IPS DF 4.7 (cell line): ENCODE results near the gene PRTN3.

Experiments
- DNase-seq: peaks from one replicate; pipeline ENCODE4 v3.0.0-alpha.2; 2013; ENCODE audit warnings: low spot score; ENCODE audit errors: extremely low read depth

The PRTN3 gene, protein sequence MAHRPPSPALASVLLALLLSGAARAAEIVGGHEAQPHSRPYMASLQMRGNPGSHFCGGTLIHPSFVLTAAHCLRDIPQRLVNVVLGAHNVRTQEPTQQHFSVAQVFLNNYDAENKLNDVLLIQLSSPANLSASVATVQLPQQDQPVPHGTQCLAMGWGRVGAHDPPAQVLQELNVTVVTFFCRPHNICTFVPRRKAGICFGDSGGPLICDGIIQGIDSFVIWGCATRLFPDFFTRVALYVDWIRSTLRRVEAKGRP

DNA sequence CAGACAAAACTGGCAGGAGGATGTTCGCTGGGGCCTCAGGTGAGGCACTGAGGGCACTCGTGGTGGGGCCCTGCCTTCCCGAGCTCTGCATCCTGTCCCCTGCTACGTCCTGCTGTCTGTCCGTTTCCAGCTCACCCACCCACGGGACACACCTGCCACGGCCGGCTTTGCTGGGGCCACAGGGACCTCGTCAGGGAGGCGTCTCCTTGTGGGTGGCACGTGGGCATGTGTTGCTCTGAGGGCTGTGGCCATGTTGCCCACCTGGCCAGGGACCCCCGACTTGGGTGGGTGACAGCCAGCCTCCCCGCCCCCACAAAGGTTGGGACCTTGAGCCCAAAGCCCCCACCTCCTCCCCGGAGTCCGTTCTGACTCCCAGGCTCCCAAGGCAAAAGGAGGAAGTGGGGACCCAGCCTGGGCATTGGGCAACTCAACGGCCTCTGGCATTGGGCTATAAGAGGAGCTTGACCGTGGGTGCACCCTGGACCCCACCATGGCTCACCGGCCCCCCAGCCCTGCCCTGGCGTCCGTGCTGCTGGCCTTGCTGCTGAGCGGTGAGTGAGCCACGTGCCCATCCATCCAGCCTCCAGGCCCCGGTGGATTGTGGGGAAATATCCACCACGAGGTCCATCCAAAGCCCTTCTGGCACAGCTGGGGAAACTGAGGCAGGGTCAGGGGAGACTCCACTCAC, at the start of gene PRTN3:
Gene PRTN3, plus strand, starts transcription at position 481 of the 688 bp plus-strand sequence. Its CDS starts 10 bp downstream, at position 491.
- no peak for DNase-seq

DNA sequence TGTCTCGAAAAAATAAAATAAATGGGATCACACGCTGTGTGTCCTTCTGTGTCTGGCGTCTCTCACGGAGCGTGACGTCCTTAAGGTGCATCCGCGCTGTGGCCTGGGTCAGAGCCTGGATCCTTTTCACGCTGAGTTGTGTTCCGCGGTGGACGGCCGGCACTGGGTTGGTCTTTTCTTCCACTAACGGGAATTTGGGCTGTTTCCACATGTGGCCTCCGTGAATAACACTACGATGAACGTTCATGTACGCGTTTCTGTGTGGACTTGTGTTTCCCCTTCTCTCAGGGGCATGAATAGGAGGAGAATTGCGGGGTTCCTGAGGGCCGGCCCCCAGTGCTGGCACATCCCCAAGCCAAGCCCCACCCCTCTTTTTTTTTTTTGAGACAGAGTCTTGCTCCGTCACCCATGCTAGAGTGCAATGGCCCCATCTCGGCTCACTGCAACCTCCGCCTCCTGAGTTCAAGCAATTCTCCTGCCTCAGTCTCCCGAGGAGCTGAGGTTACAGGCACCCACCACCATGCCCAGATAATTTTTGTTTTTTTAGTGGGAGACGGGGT, 49.7 kb upstream of the PRTN3 start:
- DNase-seq, result no peak

DNA sequence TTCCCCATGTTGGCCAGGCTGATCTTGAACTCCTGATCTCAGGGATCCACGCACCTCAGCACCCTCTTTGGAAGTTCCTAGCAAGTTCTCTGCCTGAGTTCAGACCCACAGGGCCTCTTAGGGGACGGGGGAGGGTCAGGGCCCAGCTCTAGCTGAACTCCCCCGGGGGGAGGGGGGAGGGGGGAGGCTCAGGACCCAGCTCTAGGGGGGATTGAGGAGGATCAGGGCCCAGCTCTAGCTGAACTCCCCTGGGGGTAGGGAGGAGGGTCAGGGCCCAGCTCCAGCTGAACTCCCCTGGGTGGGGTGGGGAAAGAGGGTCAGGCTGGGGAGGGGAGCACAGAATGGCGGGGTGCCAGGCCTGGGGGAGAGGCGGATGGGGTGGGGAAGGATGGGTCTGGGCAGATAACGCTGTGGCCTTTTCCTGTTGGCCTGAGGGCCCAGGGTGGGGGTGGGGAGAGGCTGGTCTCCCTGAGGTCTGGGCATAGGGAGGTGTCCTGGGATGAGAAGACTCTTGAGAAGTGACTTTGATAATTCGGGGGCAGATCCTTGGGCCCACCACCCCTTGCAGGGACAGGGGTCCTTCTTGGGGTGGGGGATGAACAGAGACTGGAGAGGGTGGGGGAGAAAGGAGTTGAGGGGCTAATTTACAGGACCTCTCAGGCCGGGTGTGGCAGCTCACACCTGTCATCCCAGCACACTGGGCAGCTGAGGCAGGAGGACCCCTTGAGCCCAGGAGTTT, 49.1 kb upstream of the PRTN3 start:
- DNase-seq, result no peak

DNA sequence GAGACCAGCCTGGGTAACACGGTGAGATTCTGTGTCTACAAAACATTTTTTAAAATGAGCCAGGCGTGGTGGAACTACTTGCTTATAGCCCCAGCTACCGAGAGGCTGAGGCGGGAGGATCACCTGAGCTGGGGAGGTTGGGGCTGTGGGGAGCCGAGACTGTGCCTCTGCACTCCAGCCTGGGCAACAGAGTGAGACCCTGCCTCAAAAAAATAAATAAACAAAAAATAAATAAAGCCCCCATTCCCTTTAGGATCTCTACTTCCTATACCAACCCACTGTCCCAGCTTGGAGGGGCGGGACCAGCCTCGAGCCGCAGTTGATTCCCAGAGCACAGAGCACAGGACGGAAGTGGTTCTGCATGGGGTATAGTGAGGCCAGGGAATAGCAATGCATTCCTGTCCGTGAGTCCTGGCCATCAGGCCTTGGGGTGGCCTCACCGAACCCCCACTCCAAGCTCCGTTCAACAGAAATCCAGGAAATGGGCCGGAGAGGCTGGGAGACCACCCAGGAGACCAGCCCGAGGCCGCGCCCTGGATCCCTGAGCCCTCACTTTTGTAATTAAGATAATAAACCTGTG, 48.4 kb upstream of the PRTN3 start:
- DNase-seq, result no peak

DNA sequence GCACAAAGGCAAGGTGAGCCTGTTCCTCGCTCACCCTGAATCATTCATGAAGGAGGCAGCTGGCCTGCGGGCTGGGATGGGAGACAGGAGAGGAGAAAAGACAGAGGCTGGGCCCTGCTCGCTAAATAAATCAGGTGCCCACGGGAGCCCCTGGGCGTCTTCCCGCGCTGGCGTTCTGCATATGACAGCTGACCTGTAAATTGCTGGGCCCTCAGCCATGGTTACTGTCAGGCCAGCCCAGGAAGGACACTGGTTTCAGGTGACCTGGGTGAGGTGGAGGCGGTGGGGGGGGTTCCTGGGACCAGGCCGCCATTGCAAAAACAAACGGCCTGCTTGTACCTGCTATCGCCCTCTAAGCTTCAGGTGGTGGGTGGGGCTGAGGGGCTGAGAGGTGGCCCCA, 47.0 kb upstream of the PRTN3 start:
- DNase-seq, result no peak

DNA sequence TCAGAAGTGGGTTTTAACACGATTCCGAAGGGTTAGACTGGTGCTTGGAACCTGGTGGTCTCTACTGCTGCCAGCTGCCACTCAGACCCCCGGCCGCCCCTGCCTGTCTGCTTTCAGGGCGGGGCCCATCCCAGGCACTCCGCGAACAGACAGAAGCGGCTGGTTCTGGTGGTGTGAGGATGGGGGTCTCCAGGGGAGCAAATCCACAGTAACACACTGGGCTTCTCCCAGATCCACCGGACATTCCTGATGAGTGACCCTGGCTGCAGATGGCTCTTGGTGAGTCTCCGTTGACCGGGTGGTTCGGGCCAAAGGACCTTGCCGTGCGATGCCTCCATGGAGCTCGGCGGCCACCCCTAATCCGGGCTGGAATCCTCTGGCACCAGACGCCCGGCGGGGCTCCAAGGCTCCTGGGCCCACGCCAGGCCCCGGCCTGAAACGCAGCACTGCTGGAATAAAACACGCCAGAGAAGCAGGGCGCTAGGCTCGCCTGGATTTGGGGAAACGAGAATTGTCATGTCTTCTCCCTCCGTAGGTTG, 45.7 kb upstream of the PRTN3 start:
- DNase-seq, result no peak

DNA sequence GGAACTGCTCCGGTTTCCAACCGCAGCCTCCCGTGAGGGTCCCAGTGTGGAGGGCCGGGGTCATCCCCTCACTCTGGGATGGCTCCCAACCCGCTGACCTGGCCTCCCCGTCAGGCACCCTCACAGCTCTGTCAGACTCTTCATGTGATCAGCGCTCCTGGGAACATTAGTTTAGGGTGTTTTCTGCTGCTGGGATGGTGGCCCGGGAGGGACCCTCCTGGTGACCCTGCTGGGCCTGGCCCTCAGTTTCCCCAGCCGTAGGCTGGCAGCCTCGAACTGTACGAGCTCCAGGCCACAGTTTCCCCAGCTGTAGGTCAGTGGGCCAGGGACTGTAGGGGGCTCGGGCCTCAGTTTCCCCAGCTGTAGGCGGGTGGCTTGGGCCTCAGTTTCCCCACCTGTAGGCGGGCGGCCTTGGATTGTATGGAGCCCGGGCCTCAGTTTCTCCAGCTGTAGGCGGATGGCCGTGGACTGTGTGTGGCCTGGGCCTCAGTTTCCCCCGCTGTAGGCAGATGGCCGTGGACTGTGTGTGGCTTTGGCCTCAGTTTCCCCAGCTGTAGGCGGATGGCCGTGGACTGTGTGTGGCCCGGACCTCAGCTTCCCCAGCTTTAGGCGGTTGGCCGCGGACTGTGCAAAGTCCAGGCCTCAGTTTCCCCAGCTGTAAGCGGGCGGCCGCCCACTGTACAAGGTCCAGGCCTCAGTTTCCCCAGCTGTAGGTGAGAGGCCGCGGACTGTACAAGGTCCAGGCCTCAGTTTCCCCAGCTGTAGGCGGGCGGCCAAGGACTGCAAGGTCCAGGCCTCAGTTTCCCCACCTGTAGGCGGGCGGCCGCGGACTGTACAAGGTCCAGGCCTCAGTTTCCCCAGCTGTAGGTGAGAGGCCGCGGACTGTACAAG, 44.9 kb upstream of the PRTN3 start:
- no peak for DNase-seq

DNA sequence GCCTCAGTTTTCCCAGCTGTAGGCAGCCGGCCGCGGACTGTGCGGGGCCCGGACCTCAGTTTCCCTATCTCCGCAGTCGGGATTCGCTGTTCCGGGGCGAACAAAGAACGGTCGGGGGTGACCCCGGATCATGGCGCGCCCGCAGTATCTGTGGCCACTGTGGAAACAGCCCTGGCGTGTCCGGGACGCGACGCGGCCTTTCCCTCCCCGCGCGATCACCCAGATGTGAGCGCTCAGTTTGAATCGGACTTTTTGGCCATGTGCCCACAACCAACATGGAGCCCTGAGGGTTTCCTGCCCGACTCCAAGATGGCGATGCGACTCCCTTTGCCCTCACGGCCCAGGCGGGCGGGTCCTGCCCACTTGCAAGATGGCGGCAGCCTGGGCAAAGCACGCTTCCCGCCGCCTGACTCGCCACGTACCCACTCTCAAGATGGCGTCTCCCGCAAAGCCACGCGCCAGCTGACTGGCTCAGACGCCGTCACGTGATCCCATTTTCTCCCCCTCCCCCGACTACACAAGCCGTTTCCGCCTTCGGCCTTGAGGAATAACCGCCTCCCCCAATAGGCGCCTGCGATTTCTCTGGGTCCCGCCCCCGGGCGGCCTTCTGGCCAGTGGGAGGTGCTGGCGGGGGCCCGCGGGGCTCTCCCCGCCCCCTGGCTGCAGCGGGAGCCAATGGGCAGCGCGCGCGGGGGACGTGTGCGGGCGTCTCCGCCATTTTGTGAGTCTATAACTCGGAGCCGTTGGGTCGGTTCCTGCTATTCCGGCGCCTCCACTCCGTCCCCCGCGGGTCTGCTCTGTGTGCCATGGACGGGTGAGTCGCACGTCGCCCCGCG, 43.9 kb upstream of the PRTN3 start, which contains the start of gene PTBP1:
Gene PTBP1, plus strand, starts transcription at position 761 of the 836 bp plus-strand sequence. Its CDS starts 46 bp downstream, at position 807.
- DNase-seq, result peak; percentile 99

DNA sequence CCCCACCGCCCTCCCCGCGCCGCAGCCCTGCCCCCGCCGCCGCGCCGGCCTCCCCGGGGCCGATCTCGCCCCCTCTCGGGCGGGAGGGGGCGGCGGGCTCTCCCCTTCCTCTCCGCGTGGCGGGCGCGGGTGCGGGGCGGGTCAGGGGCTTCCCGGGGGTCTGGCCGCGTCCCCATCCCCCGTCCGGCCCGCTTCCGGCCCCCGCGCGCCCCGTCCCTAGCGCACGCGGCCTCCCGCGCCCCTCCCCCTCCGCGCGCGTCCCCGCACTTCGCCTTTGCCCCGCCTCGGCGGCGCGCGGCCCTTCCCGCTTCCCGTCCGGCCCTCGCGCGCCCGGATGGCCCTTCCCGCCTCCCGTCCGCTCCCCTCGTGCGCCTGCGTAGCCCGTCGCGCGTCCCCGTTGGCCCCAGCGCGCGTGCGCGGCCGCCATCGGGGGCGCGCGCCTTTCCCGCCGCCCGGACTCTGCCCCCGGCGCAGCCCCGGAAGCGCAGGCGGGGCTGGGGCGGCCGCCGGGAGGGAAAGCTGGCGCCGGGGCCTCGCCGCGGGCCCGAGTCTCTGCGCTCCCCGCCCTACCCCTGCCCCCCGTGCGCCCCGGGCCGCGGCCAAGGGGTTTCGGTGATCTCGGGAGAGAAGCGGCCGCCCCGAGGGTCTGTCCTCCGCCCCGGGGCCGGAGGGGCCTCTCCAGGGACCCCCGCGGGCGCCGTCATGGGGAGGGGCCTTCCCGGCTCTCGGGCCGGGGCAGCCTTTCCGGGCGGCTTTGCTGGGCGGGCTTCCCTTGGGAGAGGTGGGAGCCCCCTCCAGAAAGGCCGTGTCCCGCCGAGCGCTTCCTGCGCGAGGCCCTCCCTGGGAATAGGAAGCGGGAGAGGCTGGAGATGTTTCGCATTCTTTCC, 43.0 kb upstream of the PRTN3 start:
- no peak for DNase-seq

DNA sequence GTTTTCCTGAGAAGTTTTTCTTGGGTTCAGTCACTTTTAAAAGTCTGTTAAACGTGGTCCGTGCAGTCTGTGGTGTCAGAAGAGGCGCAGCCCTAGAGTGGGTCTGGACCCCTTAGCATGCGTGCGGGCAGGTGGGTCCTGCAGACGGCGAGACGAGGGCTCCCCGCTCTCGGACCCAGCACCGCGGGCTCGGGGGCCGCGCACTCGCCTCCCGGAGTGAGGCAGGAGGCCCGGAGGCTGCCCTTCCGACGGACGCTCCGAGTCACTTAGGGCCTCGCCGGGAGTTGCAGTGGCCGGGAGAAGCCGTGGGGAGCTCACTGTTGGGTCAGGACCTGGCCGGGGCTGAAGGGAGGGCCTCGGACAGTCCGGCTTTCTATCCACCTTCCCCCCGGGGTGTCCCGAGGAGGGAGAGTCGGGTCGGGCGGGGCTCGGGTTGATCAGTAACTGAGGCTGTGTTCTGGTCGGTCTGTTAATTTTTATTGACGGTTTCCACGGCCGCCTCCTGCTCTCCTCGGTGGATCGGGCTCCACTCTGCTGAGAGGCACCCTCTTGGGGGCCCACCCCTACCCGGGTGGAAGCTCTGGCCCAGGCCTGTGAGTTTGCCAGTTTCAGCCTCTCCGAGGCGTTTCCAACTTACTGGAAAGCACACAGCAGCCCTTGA, 42.3 kb upstream of the PRTN3 start:
- DNase-seq, result no peak

DNA sequence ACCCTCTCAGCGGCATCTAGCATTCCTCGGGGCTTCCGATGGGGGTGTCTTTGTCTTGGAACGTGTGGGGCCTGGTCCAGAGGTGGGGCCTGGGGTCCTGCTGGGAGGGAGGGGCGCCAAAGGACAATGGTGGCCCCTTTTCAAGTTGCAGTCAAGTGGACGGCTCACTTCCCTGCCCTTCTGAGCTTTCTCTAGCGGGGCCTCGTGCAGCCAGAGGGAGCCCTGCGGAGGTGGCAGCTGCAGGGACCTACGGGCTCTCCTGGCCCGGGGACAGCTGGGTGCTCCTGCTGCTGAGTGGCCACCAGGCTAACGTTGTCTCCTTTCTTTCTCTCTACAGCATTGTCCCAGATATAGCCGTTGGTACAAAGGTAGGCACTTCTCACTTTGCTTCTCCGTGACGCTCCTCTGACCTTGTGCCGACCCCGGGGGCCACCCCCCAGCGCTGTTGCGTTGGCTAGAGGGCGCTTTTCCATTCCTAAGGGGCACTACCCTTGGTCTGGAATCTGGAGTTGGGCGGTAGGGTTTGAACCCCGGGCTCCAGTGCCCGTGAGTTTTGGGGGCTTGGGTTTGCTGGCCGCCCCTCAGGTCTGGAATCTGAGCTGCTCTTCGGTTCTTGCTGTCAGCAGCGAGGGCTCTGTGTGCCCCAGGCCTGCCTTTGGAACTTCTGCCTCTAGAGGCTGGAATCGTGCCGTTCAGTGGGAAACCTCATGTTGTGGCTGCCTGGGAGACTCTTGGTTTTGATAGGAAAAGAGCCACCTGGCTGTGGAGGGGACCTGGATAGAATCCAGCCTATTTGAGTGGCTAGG, 41.5 kb upstream of the PRTN3 start:
- DNase-seq, result no peak

DNA sequence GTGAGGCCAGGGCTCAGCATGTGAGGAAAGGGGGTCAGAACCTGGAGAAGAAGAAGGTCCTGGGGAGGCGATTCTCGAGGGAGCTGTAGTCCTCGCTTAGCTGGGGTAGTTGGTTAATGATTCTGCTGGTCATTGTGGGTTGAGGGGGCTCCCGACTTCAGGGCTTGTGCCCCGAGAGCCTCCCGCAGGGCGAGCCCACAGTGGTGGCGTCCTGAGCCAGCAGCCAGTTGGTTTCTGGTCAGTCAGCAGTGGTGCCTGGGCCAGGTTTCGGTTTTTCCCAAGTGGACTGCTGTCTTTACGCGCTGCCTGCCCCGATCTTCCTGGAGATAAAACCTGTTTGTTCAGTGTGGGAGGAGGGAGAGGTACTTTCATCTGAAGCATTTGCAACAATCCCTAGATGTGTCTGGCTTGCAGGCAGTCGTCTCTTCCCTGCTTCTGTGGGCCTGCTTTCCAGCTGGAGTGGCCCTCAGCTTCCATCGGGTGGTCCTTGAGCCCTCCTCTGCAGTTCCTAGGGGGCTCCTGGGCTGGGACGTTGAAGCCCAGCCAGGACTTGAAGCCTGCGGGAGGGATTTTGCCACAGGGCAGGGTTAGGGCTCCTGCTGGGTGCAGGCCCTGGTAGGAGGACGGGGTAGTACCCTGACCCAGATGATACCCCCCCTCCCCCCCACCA, 40.3 kb upstream of the PRTN3 start:
- DNase-seq, result no peak

DNA sequence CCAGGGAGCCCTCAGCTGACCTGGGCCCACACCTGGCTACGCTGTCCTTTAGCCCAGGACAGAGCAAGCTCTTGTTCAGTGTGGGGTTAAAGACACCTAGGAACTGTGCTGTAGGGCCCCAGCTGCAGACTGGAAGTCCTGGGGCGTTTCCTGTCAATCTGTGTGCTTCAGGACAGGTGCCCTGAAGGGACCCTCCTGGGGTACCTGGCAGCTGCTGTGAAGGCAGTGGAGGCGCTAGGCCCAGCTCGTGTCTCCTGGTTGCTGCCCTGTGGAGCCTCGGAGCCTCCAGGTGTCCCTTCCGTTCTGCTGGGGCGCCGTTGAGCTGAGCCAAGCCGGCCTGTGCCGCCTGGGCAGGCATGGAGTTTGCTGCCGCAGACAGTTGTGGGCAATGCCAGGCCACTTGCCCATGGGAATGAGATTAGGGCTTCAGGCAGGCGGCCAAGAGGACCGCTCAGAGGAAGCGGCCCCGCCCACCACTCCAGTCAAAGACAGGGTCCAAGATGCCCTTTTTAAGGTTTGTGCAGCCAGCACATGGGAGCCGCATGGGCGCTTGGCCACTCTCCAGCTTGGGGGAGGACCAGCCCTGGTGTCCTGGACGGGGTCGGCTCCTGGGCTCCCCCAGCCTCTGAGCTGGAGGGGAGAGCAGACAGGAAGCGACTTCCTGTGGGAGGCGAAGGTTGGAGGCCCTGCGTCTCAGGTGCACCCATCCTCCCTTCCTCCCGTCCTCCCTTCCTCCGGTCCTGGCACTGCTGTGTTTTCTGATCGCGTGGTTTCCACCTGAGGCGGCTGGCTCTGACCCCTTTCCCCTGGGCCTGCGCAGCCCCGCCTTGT, 39.6 kb upstream of the PRTN3 start:
- DNase-seq, result no peak

DNA sequence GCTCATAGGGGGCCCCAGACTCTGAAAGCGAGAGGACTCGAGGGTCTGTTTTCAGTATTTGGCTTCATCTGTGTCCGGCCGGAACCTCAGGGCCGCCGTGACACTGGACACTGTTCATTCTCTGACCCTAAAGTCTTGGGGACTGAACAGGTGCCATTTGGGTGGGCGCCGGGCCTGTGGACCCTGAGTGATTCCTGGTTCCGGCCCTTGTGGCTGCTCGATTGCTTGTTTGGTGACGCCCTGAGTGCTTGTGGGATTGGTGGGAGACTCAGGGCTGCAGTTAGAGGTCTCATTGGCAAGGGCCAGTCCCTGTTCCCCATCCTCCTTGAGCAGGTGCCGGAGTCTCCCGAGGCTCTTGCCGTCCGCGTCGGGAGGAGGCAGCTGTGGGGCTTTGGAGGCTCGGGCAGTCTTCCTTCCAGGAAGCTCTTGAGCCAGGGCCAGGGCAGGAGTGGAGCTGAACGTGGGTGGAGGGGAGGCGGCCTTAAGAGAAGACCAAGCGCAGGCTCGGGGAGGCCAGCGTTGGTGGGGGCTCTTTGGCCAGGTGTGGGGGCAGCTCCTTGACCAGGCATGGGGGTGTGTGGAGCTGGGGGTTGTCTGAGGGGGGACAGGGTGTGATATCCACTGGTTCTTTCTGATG, 38.8 kb upstream of the PRTN3 start:
- DNase-seq, result no peak

DNA sequence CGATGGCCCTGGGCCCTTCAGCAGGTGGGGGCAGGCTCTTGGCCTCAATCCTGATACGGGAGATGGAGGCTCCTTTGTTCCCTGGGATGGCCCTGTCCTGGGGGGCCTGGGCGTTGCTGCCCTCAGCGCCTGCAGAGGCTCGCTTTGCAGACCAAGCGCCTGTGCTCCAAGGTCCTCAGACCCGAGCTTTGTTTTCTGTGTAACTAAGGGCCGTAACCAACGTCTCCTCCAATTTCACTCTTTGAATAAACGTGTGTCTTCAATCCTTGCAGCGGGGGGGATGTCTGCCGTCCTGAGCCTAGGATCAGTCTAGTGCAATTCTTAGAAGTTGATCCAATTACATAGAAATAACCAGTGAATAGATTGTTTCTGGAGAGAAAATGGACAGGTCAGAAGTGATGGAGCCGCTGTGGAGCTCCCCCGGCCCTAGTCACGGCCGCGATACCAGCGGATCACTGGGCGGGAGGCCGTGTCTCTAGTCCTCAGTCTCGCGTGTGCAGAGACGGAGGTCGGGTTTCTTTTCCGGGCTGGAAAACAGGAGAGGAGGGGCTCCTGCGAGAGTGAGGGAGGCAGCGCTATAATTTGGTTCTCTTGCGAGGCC, 38.2 kb upstream of the PRTN3 start:
- DNase-seq, result no peak
